H1 (cell line): ENCODE data around the gene TMEM178B. TPM values are rescaled to one million over a fixed set of nuclear protein-coding genes. Genes with fewer than 3 reads are reported as not detected.

ENCODE experiments used
- CTCF ChIA-PET: fragments of 300-600 bp; sonication (Branson Sonifier 250); formaldehyde crosslinking; loops from one replicate; lab custom pipeline; 2021; ENCODE audit not compliant: partially characterized antibody; lab: Charles Lee
- POLR2A ChIA-PET: fragments of 300-600 bp; sonication (Branson Sonifier 250); formaldehyde crosslinking; loops from one replicate; lab custom pipeline; 2021; ENCODE audit warnings: inconsistent platforms; ENCODE audit not compliant: partially characterized antibody; lab: Charles Lee
- DNase-seq, 2 experiments: peaks; one replicate each; pipeline versions ENCODE4 v3.0.0 to v3.0.0-alpha.2; 2010 to 2022; ENCODE audit warnings: low spot score in 2 of 2, low read depth in 1 of 2, mixed read lengths in 1 of 2
- FAIRE-seq: peaks from 2 replicates; lab custom pipeline; 2011; peaks lifted over from hg19 to GRCh38; lab: Jason Lieb, UNC
- H2AFZ ChIP-seq: 2 replicates; pipeline ENCODE4 v1.8.1; 2012; ENCODE audit warnings: low read length, inconsistent platforms
- H2AK5ac ChIP-seq: 2 replicates; pipeline ENCODE4 v1.6.1; 2013; ENCODE audit warnings: low read depth, low read length
- H2BK120ac ChIP-seq: replicated peaks from 2 replicates; pipeline ENCODE3; 2013; ENCODE audit warnings: low read depth, low read length, inconsistent platforms
- H2BK12ac ChIP-seq: 2 replicates; pipeline ENCODE4 v1.6.1; 2013; ENCODE audit warnings: low read depth, low read length
- H2BK15ac ChIP-seq: 2 replicates; pipeline ENCODE4 v1.6.1; 2013; ENCODE audit warnings: low read length
- H2BK20ac ChIP-seq: 2 replicates; pipeline ENCODE4 v1.6.1; 2013; ENCODE audit warnings: low read length
- H2BK5ac ChIP-seq: 2 replicates; pipeline ENCODE4 v1.6.1; 2013; ENCODE audit warnings: low read depth, low read length
- H3K14ac ChIP-seq: 2 replicates; pipeline ENCODE4 v1.6.1; 2013; ENCODE audit warnings: inconsistent platforms; ENCODE audit not compliant: insufficient read length
- H3K18ac ChIP-seq: 2 replicates; pipeline ENCODE4 v1.6.1; 2013; ENCODE audit warnings: low read length; ENCODE audit errors: extremely low read depth
- H3K23ac ChIP-seq: 2 replicates; pipeline ENCODE4 v1.6.1; 2013; ENCODE audit warnings: inconsistent platforms; ENCODE audit not compliant: insufficient read length
- H3K23me2 ChIP-seq: 2 replicates; pipeline ENCODE4 v1.6.1; 2013; ENCODE audit warnings: low read depth, low read length
- H3K27ac ChIP-seq: 2 replicates; pipeline ENCODE4 v1.6.1; 2011; ENCODE audit warnings: low read depth, low read length, inconsistent platforms
- H3K27me3 ChIP-seq, 4 experiments: replicated peaks in 1 of 4; 1 replicate in 1 of 4; 2 replicates in 3 of 4; pipeline versions ENCODE4 v1.6.1 to v1.8.1; 2011 to 2013; ENCODE audit warnings: low read length in 3 of 4, mild to moderate bottlenecking in 3 of 4, inconsistent platforms in 2 of 4, mixed read lengths in 2 of 4, moderate library complexity in 1 of 4; ENCODE audit not compliant: control insufficient read depth in 3 of 4, insufficient read depth in 3 of 4; ENCODE audit errors: extremely low read depth in 1 of 4
- H3K36me3 ChIP-seq, 4 experiments: 2 replicates each; pipeline versions ENCODE4 v1.6.1 to v1.8.1; 2011 to 2013; ENCODE audit warnings: mild to moderate bottlenecking in 4 of 4, low read length in 3 of 4, moderate library complexity in 2 of 4, control low read depth in 1 of 4, inconsistent platforms in 1 of 4; ENCODE audit not compliant: insufficient read depth in 4 of 4, control insufficient read depth in 2 of 4
- H3K4ac ChIP-seq: replicated peaks from 2 replicates; pipeline ENCODE3; 2013; ENCODE audit warnings: low read length, low read depth, mixed read lengths, inconsistent platforms; ENCODE audit not compliant: insufficient read length
- H3K4me1 ChIP-seq, 4 experiments: replicated peaks in 1 of 4; 1 replicate in 1 of 4; 2 replicates in 3 of 4; pipeline versions ENCODE4 v1.6.1 to v1.8.1; 2011 to 2013; ENCODE audit warnings: low read length in 3 of 4, inconsistent platforms in 2 of 4, mixed read lengths in 1 of 4; ENCODE audit not compliant: insufficient read depth in 4 of 4, control insufficient read depth in 3 of 4
- H3K4me2 ChIP-seq, 2 experiments: 2 replicates each; pipeline versions ENCODE4 v1.6.1 to v1.8.1; 2011 to 2013; ENCODE audit warnings: low read depth in 2 of 2, low read length in 2 of 2, control low read depth in 1 of 2, inconsistent platforms in 1 of 2, mild to moderate bottlenecking in 1 of 2; ENCODE audit not compliant: insufficient read depth in 1 of 2
- H3K4me3 ChIP-seq, 4 experiments: fragments of 200-600, 300-600 bp in 1 of 4; sonication (generic), shearing (Covaris generic), sonication (Bioruptor Twin) in 1 of 4; 2 replicates each; pipeline versions ENCODE4 v1.5.1 to v1.8.1; 2011 to 2016; ENCODE audit warnings: low read length in 4 of 4, low read depth in 3 of 4, control low read depth in 2 of 4, inconsistent platforms in 2 of 4, mild to moderate bottlenecking in 2 of 4, mixed read lengths in 1 of 4, moderate library complexity in 1 of 4; ENCODE audit not compliant: insufficient read depth in 2 of 4; ENCODE audit errors: extremely low read depth in 1 of 4
- H3K56ac ChIP-seq: replicated peaks from 2 replicates; pipeline ENCODE3; 2013; ENCODE audit warnings: low read depth, mild to moderate bottlenecking, mixed read lengths, low read length, inconsistent platforms; ENCODE audit not compliant: insufficient read length
- H3K79me1 ChIP-seq: 2 replicates; pipeline ENCODE4 v1.6.1; 2013; ENCODE audit warnings: low read depth, low read length, control low read depth
- H3K79me2 ChIP-seq, 2 experiments: 2 replicates each; pipeline versions ENCODE4 v1.6.1 to v1.8.1; 2012 to 2013; ENCODE audit warnings: low read length in 2 of 2, mild to moderate bottlenecking in 2 of 2, inconsistent platforms in 1 of 2; ENCODE audit not compliant: insufficient read depth in 2 of 2, control insufficient read depth in 1 of 2
- H3K9ac ChIP-seq, 4 experiments: replicated peaks in 1 of 4; 1 replicate in 1 of 4; 2 replicates in 3 of 4; pipeline versions ENCODE4 v1.6.1 to v1.8.1; 2011 to 2013; ENCODE audit warnings: low read depth in 3 of 4, low read length in 3 of 4, control low read depth in 2 of 4, mild to moderate bottlenecking in 2 of 4, moderate library complexity in 2 of 4, inconsistent platforms in 1 of 4; ENCODE audit errors: extremely low read depth in 1 of 4
- H3K9me3 ChIP-seq, 2 experiments: 2 replicates each; pipeline versions ENCODE4 v1.6.1 to v1.8.1; 2012 to 2013; ENCODE audit warnings: mild to moderate bottlenecking in 2 of 2, moderate library complexity in 2 of 2, control low read depth in 1 of 2, inconsistent platforms in 1 of 2, low read depth in 1 of 2, low read length in 1 of 2, mixed read lengths in 1 of 2; ENCODE audit not compliant: insufficient read depth in 2 of 2
- H4K20me1 ChIP-seq, 2 experiments: replicated peaks in 1 of 2; 2 replicates each; pipeline versions ENCODE3 to v1.8.1; 2011 to 2013; ENCODE audit warnings: inconsistent platforms in 2 of 2, low read length in 2 of 2, mild to moderate bottlenecking in 1 of 2; ENCODE audit not compliant: insufficient read depth in 2 of 2, control insufficient read depth in 1 of 2
- H4K5ac ChIP-seq: 2 replicates; pipeline ENCODE4 v1.6.1; 2013; ENCODE audit warnings: low read length, low read depth, mixed read lengths, inconsistent platforms; ENCODE audit not compliant: insufficient read length
- H4K8ac ChIP-seq: 2 replicates; pipeline ENCODE4 v1.8.0; 2013; ENCODE audit warnings: mild to moderate bottlenecking, moderate library complexity, low read length, inconsistent platforms; ENCODE audit not compliant: insufficient read depth; ENCODE audit errors: extremely low read depth
- H4K91ac ChIP-seq: replicated peaks from 2 replicates; pipeline ENCODE3; 2013; ENCODE audit warnings: low read length, mixed read lengths, inconsistent platforms; ENCODE audit not compliant: insufficient read length
- KDM5A ChIP-seq: fragments of 200-600 bp; IDR thresholded peaks from 2 replicates; pipeline ENCODE4 v1.7.1; 2012; ENCODE audit warnings: mild to moderate bottlenecking, low read length, inconsistent platforms, mixed read lengths
- POLR2A ChIP-seq, 2 experiments: IDR thresholded peaks; 1 replicate in 1 of 2; 2 replicates in 1 of 2; pipeline ENCODE4 v1.6.1; 2011; ENCODE audit warnings: low read depth in 2 of 2, low read length in 2 of 2, mild to moderate bottlenecking in 2 of 2; ENCODE audit errors: control extremely low read depth in 1 of 2
- RBBP5 ChIP-seq: IDR thresholded peaks from 2 replicates; pipeline ENCODE4 v1.7.1; 2012; ENCODE audit warnings: low read depth, mild to moderate bottlenecking, inconsistent platforms, low read length, moderate library complexity, borderline replicate concordance
- SP4 ChIP-seq: IDR thresholded peaks from 2 replicates; pipeline ENCODE4 v1.6.1; 2012; ENCODE audit warnings: low read length, inconsistent platforms
- TEAD4 ChIP-seq: IDR thresholded peaks from 2 replicates; pipeline ENCODE4 v1.6.1; 2012; ENCODE audit warnings: low read depth, low read length, inconsistent platforms, mixed read lengths
- WGBS, 2 experiments: shearing (Covaris generic) in 1 of 2; methylation state at CpG; one replicate each; pipeline versions ENCODE4 v1.1.6 to v1.1.7; 2013 to 2015; ENCODE audit warnings: low lambda C conversion rate in 2 of 2, mixed read lengths in 2 of 2, inconsistent platforms in 1 of 2, low coverage in 1 of 2, missing lambda C conversion rate in 1 of 2; ENCODE audit not compliant: insufficient replicate concordance in 2 of 2, insufficient coverage in 1 of 2, insufficient read length in 1 of 2; ENCODE audit errors: extremely low coverage in 1 of 2, missing lambda C conversion rate in 1 of 2; 5-methylcytosine and 5-hydroxymethylcytosine counted together
- polyA plus RNA-seq, 7 experiments: library from polyadenylated mRNA; depleted of rRNA in 3 of 7; stranded (reverse) in 5 of 7; unstranded in 2 of 7; fragments of >200 nt in 5 of 7; fragments of 200-250 nt in 2 of 7; gene quantifications; 1 replicate in 5 of 7; 2 replicates in 1 of 7; 4 replicates in 1 of 7; pipeline versions ENCODE4 v1.2.1 to v1.2.3, GENCODE V29; 2011 to 2013; ENCODE audit warnings: missing spikeins in 2 of 7, mixed read lengths in 2 of 7
- total RNA-seq: library from RNA; stranded (reverse); fragmentation: NEBNext Ultra II Directional; extraction: Animal tissue kit (Norgen Biotek cat#: 25700); gene quantifications from 2 replicates; pipeline ENCODE4 v1.2.1, GENCODE V29; 2021

TMEM178B gene
- total and polyA plus RNA-seq, 2 of the 8 experiments (the other 6 are each of a cell fraction or from before 2014, with no cell fraction given): 5.3 to 18.1 TPM

DNA sequence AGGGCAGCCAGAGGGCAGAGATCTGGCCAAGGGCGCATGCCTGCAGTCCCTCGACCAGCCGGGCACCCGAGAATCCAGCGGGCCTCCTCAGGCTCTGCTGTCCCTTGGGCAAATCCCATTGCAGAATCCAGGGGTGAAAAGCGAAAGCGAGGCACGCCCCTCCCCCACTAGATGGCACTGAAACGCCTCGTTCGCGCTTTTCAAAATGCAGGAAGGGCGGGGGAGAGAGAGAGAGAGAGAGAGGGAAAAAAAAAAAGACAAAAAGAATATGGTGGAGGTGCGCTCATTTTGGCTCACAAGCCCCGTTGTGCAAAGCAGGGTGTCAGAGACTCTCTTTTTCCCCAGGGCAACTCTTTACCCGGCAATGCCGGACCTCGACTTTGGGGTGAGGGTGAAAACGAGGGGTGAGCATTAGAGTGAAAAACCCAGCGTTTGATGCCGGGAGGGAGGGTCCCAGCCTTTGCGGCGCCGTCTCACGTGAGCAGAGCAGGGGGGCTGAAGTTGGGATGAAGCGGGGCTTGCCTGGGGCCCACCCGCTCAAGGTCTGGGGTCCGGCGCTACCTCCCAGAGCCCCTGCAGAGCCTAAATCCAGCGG, 2.5 kb upstream of the TMEM178B start:
- Histone ChIP-seq H2BK120ac (peak overlapping the region; percentile 33), H3K14ac (no peak overlapping the region), H3K27ac (no peak overlapping the region), H3K56ac (peak overlapping the region; percentile 27), H2BK12ac (peak overlapping the region; percentile 19; the same call in 1 of the 2 replicates), H4K5ac (no peak overlapping the region), H3K18ac (peak overlapping the region; percentile 42), H4K20me1 (no peaks in the 10 kb centered on the region), H3K4me1 (peaks cover 2 to 7% (median 4%) of the 10 kb centered on the region in 4 experiments; a peak in 5 of 7 replicates), H3K4ac (no peak overlapping the region), H4K8ac (peak overlapping the region; percentile 28; the same call in 1 of the 2 replicates), H4K91ac (peak overlapping the region; percentile 9), H3K9me3 (no peaks in the 10 kb centered on the region), H3K79me2 (peaks cover 0 to 17% of the 10 kb centered on the region in 2 experiments; a peak in 2 of 4 replicates), H3K27me3 (peaks cover 0 to 19% (median 10%) of the 10 kb centered on the region in 4 experiments; a peak in 5 of 7 replicates), H2AFZ (peak overlapping the region; percentile 83), H3K9ac (peak overlapping the region in 3 of 4 experiments; percentile 45 to 63 (median 45); a peak in 4 of 7 replicates), H3K23me2 (peaks cover 25% of the 10 kb centered on the region), H3K23ac (no peak overlapping the region), H3K4me2 (peak overlapping the region; percentile 92 to 99), H2AK5ac (no peak overlapping the region), H2BK20ac (no peak overlapping the region), H3K79me1 (no peaks in the 10 kb centered on the region), H3K4me3 (peak overlapping the region; percentile 62 to 86 (median 67)), H2BK5ac (no peak overlapping the region), H3K36me3 (no peaks in the 10 kb centered on the region), H2BK15ac (0 out of 2 replicates have a peak overlapping the region, but pooled peaks have one; percentile 46)
- WGBS, 2 experiments: 1% methylated on average over 30 of the region's 30 CpGs; no CpG with 5 or more reads in 1 of the 2 experiments
- ChIA-PET CTCF (interaction anchor here (0.6 to 3.6 kb wide), 15 partner anchors 10 to 431 kb away, joined by 3 to 24 read pairs (median 3); no protein-coding TSS in a partner anchor), POLR2A (interaction anchor here (1.1 to 4.0 kb wide), 5 partner anchors 14 to 160 kb away, joined by 3 to 19 read pairs (median 4); partner anchors contain the start of gene MRPS33)
- FAIRE-seq (peak; percentile 42), DNase-seq (peak; percentile 54 to 86)
- TF ChIP-seq SP4 (peak; percentile 50; the same call in 1 of the 2 replicates), RBBP5 (peak; percentile 28; the same call in 1 of the 2 replicates), POLR2A (IDR thresholded peaks at IDR 0.05; ENCODE audit: control extremely low read depth in 1 of 2, low read depth in 2 of 2, low read length in 2 of 2) (peak in 1 of 2 experiments; percentile 20; a peak in 1 of 3 replicates), TEAD4 (peak; percentile 34; the same call in 1 of the 2 replicates), KDM5A (no peak)
